CD14-positive monocyte (primary cell): ENCODE results near the gene IL1RAPL1. TPM values are rescaled to one million over a fixed set of nuclear protein-coding genes. Genes with fewer than 3 reads are reported as not detected.

ENCODE experiments used
- DNase-seq, 3 donors: peaks; one replicate each; pipeline ENCODE4 v3.0.0-alpha.2; 2011 to 2022
- H2AFZ ChIP-seq: 2 replicates; pipeline ENCODE4 v1.6.0; 2012; ENCODE audit warnings: mild to moderate bottlenecking, low read depth, low read length, inconsistent platforms; ENCODE audit not compliant: insufficient read depth, poor library complexity, severe bottlenecking
- H3K27ac ChIP-seq, 2 donors: 1 replicate in 1 of 2; 2 replicates in 1 of 2; pipeline ENCODE4 v1.5.1; 2012 to 2013; ENCODE audit warnings: low read length in 2 of 2, control low read depth in 1 of 2, inconsistent platforms in 1 of 2, low read depth in 1 of 2, mild to moderate bottlenecking in 1 of 2
- H3K27me3 ChIP-seq, 2 donors: one replicate each; pipeline versions ENCODE4 v1.6.0 to v1.6.1; 2011 to 2013; ENCODE audit warnings: low read length in 2 of 2; ENCODE audit not compliant: control insufficient read depth in 2 of 2, insufficient read depth in 2 of 2
- H3K36me3 ChIP-seq, 2 donors: replicated peaks in 1 of 2; 1 replicate in 1 of 2; 2 replicates in 1 of 2; pipeline versions ENCODE4 v1.5.1 to v1.6.1; 2012 to 2013; ENCODE audit warnings: low read length in 2 of 2, control low read depth in 1 of 2, inconsistent platforms in 1 of 2, mild to moderate bottlenecking in 1 of 2; ENCODE audit not compliant: insufficient read depth in 2 of 2, control insufficient read depth in 1 of 2
- H3K4me1 ChIP-seq, 2 donors: 1 replicate in 1 of 2; 2 replicates in 1 of 2; pipeline versions ENCODE4 v1.5.1 to v1.6.1; 2012 to 2013; ENCODE audit warnings: low read length in 2 of 2, control low read depth in 1 of 2, inconsistent platforms in 1 of 2, mild to moderate bottlenecking in 1 of 2, moderate library complexity in 1 of 2; ENCODE audit not compliant: insufficient read depth in 2 of 2, control insufficient read depth in 1 of 2
- H3K4me2 ChIP-seq: replicated peaks from 2 replicates; pipeline ENCODE3; 2012; ENCODE audit warnings: low read length, moderate library complexity, mild to moderate bottlenecking; ENCODE audit not compliant: poor library complexity, severe bottlenecking; ENCODE audit errors: extremely low read depth
- H3K4me3 ChIP-seq, 3 experiments: fragments of 200-600 bp in 1 of 3; sonication (generic) in 1 of 3; replicated peaks in 1 of 3; 1 replicate in 2 of 3; 2 replicates in 1 of 3; pipeline ENCODE4 v1.5.1; 2011 to 2013; ENCODE audit warnings: low read length in 3 of 3, mild to moderate bottlenecking in 3 of 3, control low read depth in 2 of 3, low read depth in 2 of 3, inconsistent platforms in 1 of 3, moderate library complexity in 1 of 3
- H3K79me2 ChIP-seq: 2 replicates; pipeline ENCODE4 v1.6.0; 2012; ENCODE audit warnings: mild to moderate bottlenecking, control low read depth, inconsistent platforms, low read length, moderate library complexity; ENCODE audit not compliant: insufficient read depth
- H3K9ac ChIP-seq: 2 replicates; pipeline ENCODE4 v1.6.0; 2017; ENCODE audit warnings: low read length, mild to moderate bottlenecking; ENCODE audit not compliant: insufficient read depth, poor library complexity, severe bottlenecking
- H3K9me3 ChIP-seq, 2 donors: replicated peaks in 1 of 2; 1 replicate in 1 of 2; 2 replicates in 1 of 2; pipeline versions ENCODE4 v1.5.1 to v1.6.1; 2012 to 2013; ENCODE audit warnings: low read length in 2 of 2, control low read depth in 1 of 2; ENCODE audit not compliant: control insufficient read depth in 1 of 2, insufficient read depth in 1 of 2
- H4K20me1 ChIP-seq: 2 replicates; pipeline ENCODE4 v1.6.0; 2012; ENCODE audit warnings: mild to moderate bottlenecking, low read length, control low read depth, moderate library complexity; ENCODE audit not compliant: insufficient read depth
- H3K27ac Mint-ChIP-seq, 7 donors: one replicate each; pipeline ENCODE4 v1.8.0; 2020; ENCODE audit warnings: mild to moderate bottlenecking in 7 of 7, mixed read lengths in 7 of 7, moderate library complexity in 6 of 7, inconsistent platforms in 2 of 7
- H3K27me3 Mint-ChIP-seq, 3 donors: one replicate each; pipeline ENCODE4 v1.8.0; 2021 to 2022; ENCODE audit warnings: low read depth in 3 of 3, mild to moderate bottlenecking in 3 of 3, mixed read lengths in 3 of 3, moderate library complexity in 3 of 3, inconsistent platforms in 1 of 3
- H3K36me3 Mint-ChIP-seq, 2 donors: one replicate each; pipeline ENCODE4 v1.8.0; 2020; ENCODE audit warnings: mixed read lengths in 2 of 2, inconsistent platforms in 1 of 2, mild to moderate bottlenecking in 1 of 2
- H3K4me1 Mint-ChIP-seq: one replicate; pipeline ENCODE4 v1.8.0; 2020; ENCODE audit warnings: mild to moderate bottlenecking, mixed read lengths
- H3K4me3 Mint-ChIP-seq, 2 donors: one replicate each; pipeline ENCODE4 v1.8.0; 2020; ENCODE audit warnings: mild to moderate bottlenecking in 2 of 2, mixed read lengths in 2 of 2, moderate library complexity in 1 of 2
- H3K9me3 Mint-ChIP-seq, 7 donors: one replicate each; pipeline ENCODE4 v1.8.0; 2020 to 2022; ENCODE audit warnings: mixed read lengths in 7 of 7, mild to moderate bottlenecking in 6 of 7, moderate library complexity in 6 of 7, inconsistent platforms in 2 of 7
- CTCF ChIP-seq: fragments of 200-600 bp; IDR thresholded peaks from one replicate; pipeline ENCODE4 v1.8.0; 2022; ENCODE audit warnings: antibody characterized with exemption, mild to moderate bottlenecking
- WGBS: methylation state at CpG from one replicate; pipeline ENCODE4 v1.1.5; 2013; ENCODE audit warnings: missing lambda C conversion rate; ENCODE audit not compliant: insufficient coverage; 5-methylcytosine and 5-hydroxymethylcytosine counted together
- intact Hi-C, 2 donors: fragments of 100-400 bp; cut with micrococcal nuclease; formaldehyde crosslinking; loops; one replicate each; pipeline versions ENCODE4 v1.15.0 to v1.15.1; 2023
- polyA plus RNA-seq, 3 donors: library from polyadenylated mRNA; depleted of rRNA in 1 of 3; unstranded in 2 of 3; stranded (reverse) in 1 of 3; fragments of 300-500 nt in 2 of 3; fragments of >200 nt in 1 of 3; fragmentation: Illumina TruSeq in 2 of 3; gene quantifications; 1 replicate in 2 of 3; 2 replicates in 1 of 3; pipeline ENCODE4 v1.2.3, GENCODE V29; 2012 to 2021

IL1RAPL1 gene
- polyA plus RNA-seq, 3 donors = not detected

GRCh38 chrX:29478336-29479069 is 891.3 kb downstream of the IL1RAPL1 start:
- Histone ChIP-seq H3K9me3 (no peaks in the 10 kb centered on the region), H3K4me2 (no peak overlapping the region), H4K20me1 (no peaks in the 10 kb centered on the region), H2AFZ (no peak overlapping the region), H3K36me3 (no peaks in the 10 kb centered on the region), H3K27ac (no peak overlapping the region), H3K9ac (no peak overlapping the region), H3K27me3 (no peaks in the 10 kb centered on the region), H3K4me1 (no peaks in the 10 kb centered on the region), H3K79me2 (no peaks in the 10 kb centered on the region), H3K4me3 (no peak overlapping the region)
- peak; percentile 53 for TF ChIP-seq CTCF
- no peak overlapping the region for H3K27ac Mint-ChIP-seq
- peaks cover 2 to 7% (median 4%) of the 10 kb centered on the region in 3 donors for H3K27me3 Mint-ChIP-seq
- intact Hi-C loops = no loop called here
- DNase-seq = peak in 2 of 3 donors; percentile 1 to 6
- H3K9me3 Mint-ChIP-seq = no peaks in the 10 kb centered on the region
- 88% methylated on average over 2 of the region's 10 CpGs for WGBS
- H3K4me1 Mint-ChIP-seq = peaks cover 6% of the 10 kb centered on the region
- peak overlapping the region in 1 of 2 donors; percentile 36 for H3K4me3 Mint-ChIP-seq
- H3K36me3 Mint-ChIP-seq = no peaks in the 10 kb centered on the region

- H3K4me1 ChIP-seq = peaks cover 17 to 18% of the 10 kb centered on the region in 2 donors
- Mint-ChIP-seq H3K4me3 (no peak overlapping the region), H3K4me1 (peaks cover 23% of the 10 kb centered on the region), H3K27me3 (peaks cover 0 to 2% (median under 1%) of the 10 kb centered on the region in 3 donors), H3K9me3 (peaks cover 0 to 2% (median 0%) of the 10 kb centered on the region in 7 donors), H3K27ac (no peak overlapping the region), H3K36me3 (no peaks in the 10 kb centered on the region)
- no peaks in the 10 kb centered on the region for H3K9me3 ChIP-seq
- intact Hi-C loops = no loop called here
- H3K4me3 ChIP-seq = no peak overlapping the region
- no peaks in the 10 kb centered on the region for H3K27me3 ChIP-seq
- no peak for DNase-seq
- H3K9ac ChIP-seq = no peak overlapping the region
- H3K79me2 ChIP-seq = no peaks in the 10 kb centered on the region
- no CpG with 5 or more reads among the region's 2 CpGs for WGBS
- no peaks in the 10 kb centered on the region for H4K20me1 ChIP-seq
- no peak overlapping the region for H2AFZ ChIP-seq
- H3K4me2 ChIP-seq = no peak overlapping the region
- H3K27ac ChIP-seq = no peak overlapping the region
- H3K36me3 ChIP-seq = no peaks in the 10 kb centered on the region
- TF ChIP-seq CTCF = no peak
These were observed 900.0 kb downstream of the IL1RAPL1 start for GRCh38 chrX:29487214-29487613.
